ENCODE data around the gene PRR7.

- TF ChIP-seq CTCF (IDR thresholded peaks at IDR 0.05; ENCODE audit: low read length): no peak
- TF ChIP-seq EZH2 (optimal IDR thresholded peaks at IDR 0.05; ENCODE audit: low read depth, low read length): no peak
Observed at GRCh38 chr5:177477701-177478477, 31.3 kb downstream of the PRR7 start.

Data from MM.1S (cell line).